ENCODE results near the gene PTHLH.

Gene PTHLH

GRCh38 chr12:27972721-27973120 lies at the start of gene PTHLH:
PTHLH (minus strand) TSS chr12:27972733; CDS start chr12:27969494, 3,239 bp downstream.
- no peaks in the 10 kb centered on the region for H3K36me3 ChIP-seq (ENCODE audit: control insufficient read depth, low read depth, low read length)
- peaks cover 34% of the 10 kb centered on the region for H3K4me1 ChIP-seq (ENCODE audit: control insufficient read depth, low read depth, low read length)
- H3K27me3 ChIP-seq (ENCODE audit: control insufficient read depth, insufficient read depth, low read length), result peaks cover 98% of the 10 kb centered on the region
- no peak within 1 kb of the TSS for H3K9ac ChIP-seq (ENCODE audit: low read length)
- H3K27ac ChIP-seq (ENCODE audit: low read length), result no peak within 1 kb of the TSS
- H3K4me3 ChIP-seq (ENCODE audit: low read length), result peak within 1 kb of the TSS; percentile 58
- H3K9me3 ChIP-seq (ENCODE audit: control insufficient read depth, low read depth, low read length), result no peaks in the 10 kb centered on the region

- Histone ChIP-seq H3K36me3 (ENCODE audit: control insufficient read depth, low read depth, low read length) (no peaks in the 10 kb centered on the region), H3K27me3 (ENCODE audit: control insufficient read depth, insufficient read depth, low read length) (no peaks in the 10 kb centered on the region), H3K27ac (ENCODE audit: low read length) (no peak overlapping the region), H3K9ac (ENCODE audit: low read length) (no peak overlapping the region), H3K9me3 (ENCODE audit: control insufficient read depth, low read depth, low read length) (no peaks in the 10 kb centered on the region), H3K4me1 (ENCODE audit: control insufficient read depth, low read depth, low read length) (no peaks in the 10 kb centered on the region), H3K4me3 (ENCODE audit: low read length) (no peak overlapping the region)
These were observed 49.2 kb upstream of the PTHLH start for GRCh38 chr12:28021704-28022103.

GRCh38 chr12:28017873-28018255 lies 45.3 kb upstream of the PTHLH start:
- Histone ChIP-seq H3K9ac (ENCODE audit: low read length) (no peak overlapping the region), H3K9me3 (ENCODE audit: control insufficient read depth, low read depth, low read length) (no peaks in the 10 kb centered on the region), H3K4me3 (ENCODE audit: low read length) (no peak overlapping the region), H3K27ac (ENCODE audit: low read length) (no peak overlapping the region), H3K36me3 (ENCODE audit: control insufficient read depth, low read depth, low read length) (no peaks in the 10 kb centered on the region), H3K27me3 (ENCODE audit: control insufficient read depth, insufficient read depth, low read length) (no peaks in the 10 kb centered on the region), H3K4me1 (ENCODE audit: control insufficient read depth, low read depth, low read length) (no peaks in the 10 kb centered on the region)

- no peaks in the 10 kb centered on the region for H3K27me3 ChIP-seq (ENCODE audit: control insufficient read depth, insufficient read depth, low read length)
- no peaks in the 10 kb centered on the region for H3K9me3 ChIP-seq (ENCODE audit: control insufficient read depth, low read depth, low read length)
- no peak overlapping the region for H3K9ac ChIP-seq (ENCODE audit: low read length)
- no peaks in the 10 kb centered on the region for H3K36me3 ChIP-seq (ENCODE audit: control insufficient read depth, low read depth, low read length)
- H3K27ac ChIP-seq (ENCODE audit: low read length), result no peak overlapping the region
- no peak overlapping the region for H3K4me3 ChIP-seq (ENCODE audit: low read length)
- no peaks in the 10 kb centered on the region for H3K4me1 ChIP-seq (ENCODE audit: control insufficient read depth, low read depth, low read length)
These were observed 44.8 kb upstream of the PTHLH start for GRCh38 chr12:28017126-28017872.

- Histone ChIP-seq H3K4me1 (ENCODE audit: control insufficient read depth, low read depth, low read length) (no peaks in the 10 kb centered on the region), H3K4me3 (ENCODE audit: low read length) (no peak overlapping the region), H3K9me3 (ENCODE audit: control insufficient read depth, low read depth, low read length) (no peaks in the 10 kb centered on the region), H3K36me3 (ENCODE audit: control insufficient read depth, low read depth, low read length) (no peaks in the 10 kb centered on the region), H3K9ac (ENCODE audit: low read length) (no peak overlapping the region), H3K27ac (ENCODE audit: low read length) (no peak overlapping the region), H3K27me3 (ENCODE audit: control insufficient read depth, insufficient read depth, low read length) (no peaks in the 10 kb centered on the region)
These were observed 42.6 kb upstream of the PTHLH start for GRCh38 chr12:28015165-28015564.

GRCh38 chr12:28014196-28014595 lies 41.7 kb upstream of the PTHLH start:
- Histone ChIP-seq H3K27ac (ENCODE audit: low read length) (no peak overlapping the region), H3K36me3 (ENCODE audit: control insufficient read depth, low read depth, low read length) (no peaks in the 10 kb centered on the region), H3K9me3 (ENCODE audit: control insufficient read depth, low read depth, low read length) (no peaks in the 10 kb centered on the region), H3K4me1 (ENCODE audit: control insufficient read depth, low read depth, low read length) (no peaks in the 10 kb centered on the region), H3K9ac (ENCODE audit: low read length) (no peak overlapping the region), H3K4me3 (ENCODE audit: low read length) (no peak overlapping the region), H3K27me3 (ENCODE audit: control insufficient read depth, insufficient read depth, low read length) (no peaks in the 10 kb centered on the region)

- H3K4me1 ChIP-seq (ENCODE audit: control insufficient read depth, low read depth, low read length), result no peaks in the 10 kb centered on the region
- no peaks in the 10 kb centered on the region for H3K9me3 ChIP-seq (ENCODE audit: control insufficient read depth, low read depth, low read length)
- H3K9ac ChIP-seq (ENCODE audit: low read length), result no peak overlapping the region
- no peak overlapping the region for H3K4me3 ChIP-seq (ENCODE audit: low read length)
- H3K27me3 ChIP-seq (ENCODE audit: control insufficient read depth, insufficient read depth, low read length), result no peaks in the 10 kb centered on the region
- H3K27ac ChIP-seq (ENCODE audit: low read length), result no peak overlapping the region
- no peaks in the 10 kb centered on the region for H3K36me3 ChIP-seq (ENCODE audit: control insufficient read depth, low read depth, low read length)
These were observed 39.9 kb upstream of the PTHLH start for GRCh38 chr12:28012333-28012918.

- Histone ChIP-seq H3K4me1 (ENCODE audit: control insufficient read depth, low read depth, low read length) (no peaks in the 10 kb centered on the region), H3K36me3 (ENCODE audit: control insufficient read depth, low read depth, low read length) (no peaks in the 10 kb centered on the region), H3K9ac (ENCODE audit: low read length) (no peak overlapping the region), H3K9me3 (ENCODE audit: control insufficient read depth, low read depth, low read length) (no peaks in the 10 kb centered on the region), H3K4me3 (ENCODE audit: low read length) (no peak overlapping the region), H3K27me3 (ENCODE audit: control insufficient read depth, insufficient read depth, low read length) (no peaks in the 10 kb centered on the region), H3K27ac (ENCODE audit: low read length) (no peak overlapping the region)
These were observed 37.5 kb upstream of the PTHLH start for GRCh38 chr12:28010036-28010435.

GRCh38 chr12:27999970-28000369 lies 27.4 kb upstream of the PTHLH start:
- no peak overlapping the region for H3K9ac ChIP-seq (ENCODE audit: low read length)
- H3K4me1 ChIP-seq (ENCODE audit: control insufficient read depth, low read depth, low read length), result peaks cover 3% of the 10 kb centered on the region
- no peak overlapping the region for H3K4me3 ChIP-seq (ENCODE audit: low read length)
- H3K27me3 ChIP-seq (ENCODE audit: control insufficient read depth, insufficient read depth, low read length), result no peaks in the 10 kb centered on the region
- no peaks in the 10 kb centered on the region for H3K9me3 ChIP-seq (ENCODE audit: control insufficient read depth, low read depth, low read length)
- no peak overlapping the region for H3K27ac ChIP-seq (ENCODE audit: low read length)
- H3K36me3 ChIP-seq (ENCODE audit: control insufficient read depth, low read depth, low read length), result no peaks in the 10 kb centered on the region

GRCh38 chr12:27999521-27999920 lies 27.0 kb upstream of the PTHLH start:
- no peaks in the 10 kb centered on the region for H3K9me3 ChIP-seq (ENCODE audit: control insufficient read depth, low read depth, low read length)
- no peak overlapping the region for H3K27ac ChIP-seq (ENCODE audit: low read length)
- H3K36me3 ChIP-seq (ENCODE audit: control insufficient read depth, low read depth, low read length), result no peaks in the 10 kb centered on the region
- no peak overlapping the region for H3K9ac ChIP-seq (ENCODE audit: low read length)
- H3K27me3 ChIP-seq (ENCODE audit: control insufficient read depth, insufficient read depth, low read length), result no peaks in the 10 kb centered on the region
- peaks cover 3% of the 10 kb centered on the region for H3K4me1 ChIP-seq (ENCODE audit: control insufficient read depth, low read depth, low read length)
- no peak overlapping the region for H3K4me3 ChIP-seq (ENCODE audit: low read length)

GRCh38 chr12:27998658-27999057 lies 26.1 kb upstream of the PTHLH start:
- H3K9ac ChIP-seq (ENCODE audit: low read length), result no peak overlapping the region
- H3K4me3 ChIP-seq (ENCODE audit: low read length), result no peak overlapping the region
- H3K36me3 ChIP-seq (ENCODE audit: control insufficient read depth, low read depth, low read length), result no peaks in the 10 kb centered on the region
- H3K4me1 ChIP-seq (ENCODE audit: control insufficient read depth, low read depth, low read length), result peaks cover 3% of the 10 kb centered on the region
- no peaks in the 10 kb centered on the region for H3K27me3 ChIP-seq (ENCODE audit: control insufficient read depth, insufficient read depth, low read length)
- H3K27ac ChIP-seq (ENCODE audit: low read length), result no peak overlapping the region
- H3K9me3 ChIP-seq (ENCODE audit: control insufficient read depth, low read depth, low read length), result no peaks in the 10 kb centered on the region

- H3K4me3 ChIP-seq (ENCODE audit: low read length), result no peak overlapping the region
These were observed 25.6 kb upstream of the PTHLH start for GRCh38 chr12:27998170-27998569.

More at GRCh38 chr12:27998170-27998569, 25.6 kb upstream of the PTHLH start:
- Histone ChIP-seq H3K27ac (ENCODE audit: low read length) (no peak overlapping the region), H3K9ac (ENCODE audit: low read length) (no peak overlapping the region), H3K27me3 (ENCODE audit: control insufficient read depth, insufficient read depth, low read length) (no peaks in the 10 kb centered on the region), H3K9me3 (ENCODE audit: control insufficient read depth, low read depth, low read length) (no peaks in the 10 kb centered on the region), H3K36me3 (ENCODE audit: control insufficient read depth, low read depth, low read length) (no peaks in the 10 kb centered on the region), H3K4me1 (ENCODE audit: control insufficient read depth, low read depth, low read length) (peaks cover 3% of the 10 kb centered on the region)

All from iPS-18a (cell line).